GM23338 (cell line): ENCODE measurements around the gene ALPL. TPM values are rescaled to one million over a fixed set of nuclear protein-coding genes. Genes with fewer than 3 reads are reported as not detected.

Experiments used
- ATAC-seq: fragments of 200-7000 bp; cut with Tn5 transposase; 3 replicates; pipeline ENCODE4 v1.9.1; 2020
- DNase-seq: peaks from one replicate; pipeline ENCODE4 v3.0.0-alpha.2; 2015; ENCODE audit warnings: low spot score
- H2AFZ ChIP-seq: fragments of 200-600 bp; sonication (generic); 2 replicates; pipeline ENCODE4 v1.8.0; 2016; ENCODE audit warnings: antibody characterized with exemption, mild to moderate bottlenecking, moderate library complexity
- H3F3A ChIP-seq: fragments of 200-600 bp; sonication (generic); replicated peaks from 2 replicates; pipeline ENCODE4 v1.8.0; 2017; ENCODE audit warnings: antibody characterized with exemption, mixed run types, low read depth
- H3K27ac ChIP-seq: fragments of 200-600 bp; sonication (generic); 2 replicates; pipeline ENCODE4 v1.6.1; 2016; ENCODE audit warnings: low read depth
- H3K27me3 ChIP-seq: fragments of 200-600 bp; sonication (generic); 2 replicates; pipeline ENCODE4 v1.8.0; 2016; ENCODE audit warnings: mild to moderate bottlenecking, mixed run types, moderate library complexity; ENCODE audit not compliant: insufficient read depth
- H3K36me3 ChIP-seq: fragments of 200-600 bp; sonication (generic); 2 replicates; pipeline ENCODE4 v1.8.0; 2016; ENCODE audit warnings: mild to moderate bottlenecking; ENCODE audit not compliant: insufficient read depth
- H3K4me1 ChIP-seq: fragments of 200-600 bp; sonication (generic); 2 replicates; pipeline ENCODE4 v1.8.0; 2016; ENCODE audit warnings: mild to moderate bottlenecking, moderate library complexity; ENCODE audit not compliant: insufficient read depth
- H3K4me2 ChIP-seq: fragments of 200-600 bp; sonication (generic); 2 replicates; pipeline ENCODE4 v1.7.1; 2017; ENCODE audit warnings: mixed run types
- H3K4me3 ChIP-seq: fragments of 200-600 bp; sonication (generic); 2 replicates; pipeline ENCODE4 v1.6.1; 2016; ENCODE audit warnings: mixed run types
- H3K79me2 ChIP-seq: fragments of 200-600 bp; sonication (generic); replicated peaks from 2 replicates; pipeline ENCODE4 v1.8.0; 2017; ENCODE audit warnings: mild to moderate bottlenecking; ENCODE audit not compliant: insufficient read depth
- H3K9me2 ChIP-seq: fragments of 200-600 bp; sonication (generic); 2 replicates; pipeline ENCODE4 v1.8.0; 2017; ENCODE audit not compliant: insufficient read depth
- H4K20me1 ChIP-seq: fragments of 200-600 bp; sonication (generic); replicated peaks from 2 replicates; pipeline ENCODE4 v1.8.0; 2017; ENCODE audit warnings: mild to moderate bottlenecking; ENCODE audit not compliant: insufficient read depth
- H3K27ac Mint-ChIP-seq: 2 replicates; pipeline ENCODE4 v1.8.0; 2020; ENCODE audit warnings: inconsistent platforms, mild to moderate bottlenecking, moderate library complexity, mixed read lengths
- H3K27me3 Mint-ChIP-seq: 3 replicates; pipeline ENCODE4 v1.8.0; 2022; ENCODE audit warnings: low read depth, mild to moderate bottlenecking, moderate library complexity, mixed read lengths, inconsistent platforms; ENCODE audit not compliant: insufficient read depth, poor library complexity
- H3K36me3 Mint-ChIP-seq: 3 replicates; pipeline ENCODE4 v1.8.0; 2021; ENCODE audit warnings: low read depth, mild to moderate bottlenecking, inconsistent platforms, moderate library complexity, mixed read lengths
- H3K4me1 Mint-ChIP-seq: 3 replicates; pipeline ENCODE4 v1.8.0; 2020; ENCODE audit warnings: mild to moderate bottlenecking, inconsistent platforms, mixed read lengths
- H3K4me3 Mint-ChIP-seq: 3 replicates; pipeline ENCODE4 v1.8.0; 2021; ENCODE audit warnings: moderate library complexity, mild to moderate bottlenecking, inconsistent platforms, mixed read lengths
- H3K9me3 Mint-ChIP-seq: 3 replicates; pipeline ENCODE4 v1.8.0; 2020; ENCODE audit warnings: moderate library complexity, mild to moderate bottlenecking, inconsistent platforms, mixed read lengths
- CREB1 ChIP-seq: fragments of 250-450 bp; sonication (Bioruptor Pico); IDR thresholded peaks from 2 replicates; pipeline ENCODE4 v1.5.0; 2020; ENCODE audit warnings: low read depth, mild to moderate bottlenecking, moderate library complexity
- EZH2phosphoT487 ChIP-seq: fragments of 200-600 bp; sonication (generic); IDR thresholded peaks from one replicate; pipeline ENCODE4 v1.8.1; 2018; ENCODE audit warnings: antibody characterized with exemption; ENCODE audit not compliant: unreplicated experiment
- JUNB ChIP-seq: IDR thresholded peaks from one replicate; pipeline ENCODE4 v1.6.1; 2016; ENCODE audit warnings: antibody characterized with exemption; ENCODE audit not compliant: unreplicated experiment
- POLR2AphosphoS5 ChIP-seq: IDR thresholded peaks from 2 replicates; pipeline ENCODE4 v1.6.1; 2016; ENCODE audit warnings: antibody characterized with exemption, low read depth
- STAT1 ChIP-seq: IDR thresholded peaks from one replicate; pipeline ENCODE4 v1.6.1; 2016; ENCODE audit warnings: antibody characterized with exemption; ENCODE audit not compliant: unreplicated experiment
- ZNF331 ChIP-seq: fragments of 250-450 bp; sonication (Bioruptor Pico); IDR thresholded peaks from 2 replicates; pipeline ENCODE4 v1.5.0; 2020; ENCODE audit warnings: low read depth, mild to moderate bottlenecking, moderate library complexity
- ZNF462 ChIP-seq: fragments of 250-450 bp; sonication (Bioruptor Pico); IDR thresholded peaks from 2 replicates; pipeline ENCODE4 v1.5.0; 2020; ENCODE audit warnings: mild to moderate bottlenecking, moderate library complexity
- polyA plus RNA-seq: library from polyadenylated mRNA; unstranded; fragments of >200 nt; fragmentation: Nextera tagmentation; extraction: Ambion mirVana; gene quantifications from 2 replicates; pipeline ENCODE4 v1.2.1, GENCODE V29; 2016
- total RNA-seq: library from RNA; depleted of rRNA; stranded (reverse); fragments of >200 nt; shearing (Covaris generic); gene quantifications from 2 replicates; pipeline ENCODE4 v1.2.3, GENCODE V29; 2014

Gene ALPL
- total and polyA plus RNA-seq, 2 experiments from 2014 or later: 116 to 187 TPM

- no peak for TF ChIP-seq ZNF462 (CRISPR knock-in tag)
These were observed 67.0 kb downstream of the ALPL start (continued) for GRCh38 chr1:21576031-21576797.

DNA sequence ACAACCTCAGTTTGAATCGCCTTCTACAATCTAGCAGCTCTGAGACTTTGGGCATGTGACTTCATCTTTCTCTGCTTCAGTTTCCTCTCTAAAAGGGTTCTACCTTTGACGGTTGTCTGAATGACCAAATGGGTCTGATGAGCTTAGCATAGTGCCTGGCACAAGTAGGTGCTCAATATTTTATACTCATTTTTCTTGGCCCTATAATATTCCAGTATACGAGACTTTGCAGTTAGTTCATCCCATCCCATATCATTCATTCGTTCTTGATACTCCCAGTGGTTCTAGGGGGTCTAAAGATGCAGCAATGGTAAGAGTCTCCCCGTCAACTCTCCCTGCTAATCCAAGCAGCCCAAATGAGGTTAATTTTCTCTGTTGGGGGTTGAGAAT is 67.6 kb downstream of the ALPL start:
- H3K4me3 ChIP-seq: no peak overlapping the region
- no peaks in the 10 kb centered on the region for H3K36me3 ChIP-seq
- TF ChIP-seq ZNF462 (CRISPR knock-in tag): no peak
- TF ChIP-seq JUNB: no peak
- no peak for TF ChIP-seq STAT1
- TF ChIP-seq CREB1 (CRISPR knock-in tag): no peak
- no peak for TF ChIP-seq ZNF331 (CRISPR knock-in tag)
- no peak for TF ChIP-seq POLR2AphosphoS5
- TF ChIP-seq EZH2phosphoT487: no peak
- no peaks in the 10 kb centered on the region for H3F3A ChIP-seq
- ATAC-seq: no peak
- H3K27ac Mint-ChIP-seq: no peak overlapping the region
- H3K4me1 Mint-ChIP-seq: peaks cover 8% of the 10 kb centered on the region
- 0 out of 2 replicates have a peak, but pooled peaks cover 3% of the 10 kb centered on the region for H4K20me1 ChIP-seq
- peaks cover 7% of the 10 kb centered on the region; the same call in 2 of the 3 replicates for H3K36me3 Mint-ChIP-seq
- DNase-seq: no peak
- no peak overlapping the region for H3K27ac ChIP-seq
- H3K27me3 ChIP-seq: no peaks in the 10 kb centered on the region
- no peak overlapping the region for H3K4me2 ChIP-seq
- H3K27me3 Mint-ChIP-seq: peaks cover 14% of the 10 kb centered on the region
- no peak overlapping the region for H2AFZ ChIP-seq
- H3K4me1 ChIP-seq: peaks cover 6% of the 10 kb centered on the region; the same call in 1 of the 2 replicates
- H3K9me2 ChIP-seq: no peaks in the 10 kb centered on the region
- no peak overlapping the region for H3K4me3 Mint-ChIP-seq
- H3K9me3 Mint-ChIP-seq: no peaks in the 10 kb centered on the region
- H3K79me2 ChIP-seq: no peaks in the 10 kb centered on the region
